Spleen (tissue), 7 donors: ENCODE measurements around the gene EPHB2.

Experiments
- POLR2A ChIP-seq, 3 donors: fragments of 450-650 bp; IDR thresholded peaks; one replicate each; pipeline ENCODE4 v1.5.1; 2017; ENCODE audit warnings: antibody characterized with exemption in 3 of 3, mild to moderate bottlenecking in 1 of 3
- POLR2AphosphoS5 ChIP-seq, 3 donors: sonication (generic); formaldehyde crosslinking; IDR thresholded peaks; one replicate each; pipeline ENCODE4 v1.5.1; 2017; ENCODE audit warnings: antibody characterized with exemption in 3 of 3
- TF ChIP-seq, protein P1 (sequence below), 11 experiments: fragments of 200-600 bp in 7 of 11; fragments of 450-650 bp in 4 of 11; sonication (generic) in 4 of 11; IDR thresholded peaks in 8 of 11; conservative IDR thresholded peaks in 3 of 11; 1 replicate in 7 of 11; 2 replicates in 4 of 11; pipeline versions ENCODE4 v1.4.0 to v1.8.0; 2016 to 2021; ENCODE audit warnings: antibody characterized with exemption in 11 of 11, inconsistent platforms in 4 of 11, mild to moderate bottlenecking in 1 of 11
- donor health status: DM: no; HTN: no; CAD: no; lungs with moderate emphysema.
- donor health status: DM: no; HTN: no; CAD: no.
- donor health status: DM: no; HTN: no; CAD: no.

DNA sequence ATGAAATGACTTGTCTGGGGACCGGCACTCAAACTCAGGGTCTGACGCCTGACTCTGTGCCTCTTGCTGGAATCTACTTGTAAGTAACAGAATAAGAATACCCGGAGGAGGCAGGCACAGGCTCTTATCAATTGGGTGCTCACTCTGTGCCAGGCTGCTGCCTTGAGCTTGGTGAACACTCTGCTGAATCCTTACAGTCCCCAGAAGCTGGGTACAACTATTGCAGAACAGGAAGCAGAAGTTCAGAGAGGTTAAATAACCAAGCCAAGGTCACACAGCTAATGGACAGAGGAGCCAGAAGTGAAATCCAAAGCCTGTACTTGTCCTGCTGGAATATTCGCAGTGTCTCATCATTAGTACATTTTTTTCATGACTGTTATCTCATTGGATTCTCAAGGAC is 86.0 kb downstream of the EPHB2 start:
- TF ChIP-seq, protein P1, sequence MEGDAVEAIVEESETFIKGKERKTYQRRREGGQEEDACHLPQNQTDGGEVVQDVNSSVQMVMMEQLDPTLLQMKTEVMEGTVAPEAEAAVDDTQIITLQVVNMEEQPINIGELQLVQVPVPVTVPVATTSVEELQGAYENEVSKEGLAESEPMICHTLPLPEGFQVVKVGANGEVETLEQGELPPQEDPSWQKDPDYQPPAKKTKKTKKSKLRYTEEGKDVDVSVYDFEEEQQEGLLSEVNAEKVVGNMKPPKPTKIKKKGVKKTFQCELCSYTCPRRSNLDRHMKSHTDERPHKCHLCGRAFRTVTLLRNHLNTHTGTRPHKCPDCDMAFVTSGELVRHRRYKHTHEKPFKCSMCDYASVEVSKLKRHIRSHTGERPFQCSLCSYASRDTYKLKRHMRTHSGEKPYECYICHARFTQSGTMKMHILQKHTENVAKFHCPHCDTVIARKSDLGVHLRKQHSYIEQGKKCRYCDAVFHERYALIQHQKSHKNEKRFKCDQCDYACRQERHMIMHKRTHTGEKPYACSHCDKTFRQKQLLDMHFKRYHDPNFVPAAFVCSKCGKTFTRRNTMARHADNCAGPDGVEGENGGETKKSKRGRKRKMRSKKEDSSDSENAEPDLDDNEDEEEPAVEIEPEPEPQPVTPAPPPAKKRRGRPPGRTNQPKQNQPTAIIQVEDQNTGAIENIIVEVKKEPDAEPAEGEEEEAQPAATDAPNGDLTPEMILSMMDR (IDR thresholded peaks at IDR 0.05 in 8 of 11, conservative IDR thresholded peaks at IDR 0.05 in 3 of 11) = no peak
- TF ChIP-seq POLR2AphosphoS5 (IDR thresholded peaks at IDR 0.05) (no peak), POLR2A (IDR thresholded peaks at IDR 0.05) (no peak)
